Activated naive CD4-positive, alpha-beta T cell treated with anti-CD3 and anti-CD28 coated beads, Interleukin-2, amount 50 U/mL, for 72 hours (primary cell): ENCODE data around the gene PAQR6. TPM values are rescaled to one million over a fixed set of nuclear protein-coding genes. Genes with fewer than 3 reads are reported as not detected.
A peak's percentile ranks its signal among the peaks of the same experiment; 100 is the strongest.
"Not testable (repeated sequence)": the region's sequence is repeated elsewhere in the genome, so short reads cannot be mapped to it uniquely, and the experiment has no call there.

Experiments
- ATAC-seq, 2 donors: fragments of 150-1000 bp; cut with Tn5 transposase; 2 replicates each; pipeline ENCODE4 v1.10.0; 2021; ENCODE audit warnings: mild to moderate bottlenecking in 2 of 2, moderate library complexity in 2 of 2
- DNase-seq, 2 donors: peaks; one replicate each; pipeline ENCODE4 v3.0.0; 2021 to 2022; ENCODE audit warnings: low spot score in 2 of 2
- H3K27ac Mint-ChIP-seq, 2 donors: one replicate each; pipeline ENCODE4 v1.8.0; 2022; ENCODE audit warnings: mild to moderate bottlenecking in 2 of 2, mixed read lengths in 2 of 2
- H3K36me3 Mint-ChIP-seq, 2 donors: one replicate each; pipeline ENCODE4 v1.8.0; 2022; ENCODE audit warnings: mixed read lengths in 2 of 2
- H3K9me3 Mint-ChIP-seq, 2 donors: one replicate each; pipeline ENCODE4 v1.8.0; 2022; ENCODE audit warnings: mixed read lengths in 2 of 2
- total RNA-seq, 2 donors: library from RNA; stranded (reverse); gene quantifications; one replicate each; pipeline ENCODE4 v1.2.3, GENCODE V29; 2022

Gene PAQR6
- total RNA-seq, 2 donors from 2014 or later, result 9.3 to 9.5 TPM

- DNase-seq (no peak), ATAC-seq (no peak)
- peak overlapping the region; percentile 89 to 97 for H3K27ac Mint-ChIP-seq
- peaks cover 32 to 58% of the 10 kb centered on the region in 2 donors for H3K36me3 Mint-ChIP-seq
- H3K9me3 Mint-ChIP-seq, result peaks cover 6 to 13% of the 10 kb centered on the region in 2 donors
These were observed 22.2 kb downstream of the PAQR6 start for GRCh38 chr1:156225677-156226014.

GRCh38 chr1:156221986-156222692 lies 25.7 kb downstream of the PAQR6 start:
- H3K36me3 Mint-ChIP-seq, result peaks cover 33 to 59% of the 10 kb centered on the region in 2 donors
- H3K9me3 Mint-ChIP-seq, result peaks cover 10 to 13% of the 10 kb centered on the region in 2 donors
- peak overlapping the region; percentile 100 for H3K27ac Mint-ChIP-seq
- ATAC-seq (no peak), DNase-seq (no peak)

GRCh38 chr1:156220226-156220625 lies 27.6 kb downstream of the PAQR6 start:
- DNase-seq (no peak), ATAC-seq (no peak)
- peaks cover 27 to 51% of the 10 kb centered on the region in 2 donors for H3K36me3 Mint-ChIP-seq
- peak overlapping the region; percentile 100 for H3K27ac Mint-ChIP-seq
- peaks cover 10 to 13% of the 10 kb centered on the region in 2 donors for H3K9me3 Mint-ChIP-seq

- peak in 1 of 2 donors; percentile 61 for DNase-seq
- peak overlapping the region; percentile 100 for H3K27ac Mint-ChIP-seq
- peaks cover 13 to 14% of the 10 kb centered on the region in 2 donors for H3K9me3 Mint-ChIP-seq
- H3K36me3 Mint-ChIP-seq, result peaks cover 42 to 65% of the 10 kb centered on the region in 2 donors
- peak; percentile 35 to 69 for ATAC-seq
These were observed 30.0 kb downstream of the PAQR6 start for GRCh38 chr1:156217871-156218270.

GRCh38 chr1:156216361-156217086 lies 31.3 kb downstream of the PAQR6 start:
- H3K27ac Mint-ChIP-seq, result peak overlapping the region; percentile 100
- not testable (repeated sequence) for DNase-seq, ATAC-seq
- peaks cover 7 to 14% of the 10 kb centered on the region in 2 donors for H3K9me3 Mint-ChIP-seq
- H3K36me3 Mint-ChIP-seq, result peaks cover 32 to 69% of the 10 kb centered on the region in 2 donors

GRCh38 chr1:156214024-156214748 lies 33.7 kb downstream of the PAQR6 start:
- H3K36me3 Mint-ChIP-seq, result peaks cover 19 to 56% of the 10 kb centered on the region in 2 donors
- DNase-seq (no peak), ATAC-seq (peak in 1 of 2 donors; percentile 26)
- peaks cover 0 to 5% of the 10 kb centered on the region in 2 donors for H3K9me3 Mint-ChIP-seq
- H3K27ac Mint-ChIP-seq, result peak overlapping the region; percentile 97 to 100

GRCh38 chr1:156213644-156213966 lies 34.3 kb downstream of the PAQR6 start:
- Mint-ChIP-seq H3K27ac (peak overlapping the region; percentile 97 to 100), H3K9me3 (peaks cover 0 to 4% of the 10 kb centered on the region in 2 donors), H3K36me3 (peaks cover 17 to 57% of the 10 kb centered on the region in 2 donors)
- ATAC-seq (no peak), DNase-seq (no peak)

GRCh38 chr1:156212833-156213643 lies 34.8 kb downstream of the PAQR6 start, which contains the start of gene PMF1:
Gene PMF1, plus strand, starts transcription at chr1:156213007. Its CDS starts 9 bp downstream, at chr1:156213016.
- H3K27ac Mint-ChIP-seq, result peak within 1 kb of the TSS; percentile 97 to 100
- H3K9me3 Mint-ChIP-seq, result peaks cover 0 to 4% of the 10 kb centered on the region in 2 donors
- H3K36me3 Mint-ChIP-seq, result peaks cover 17 to 58% of the 10 kb centered on the region in 2 donors
- peak; percentile 95 to 97 for DNase-seq
- ATAC-seq, result peak; percentile 92

GRCh38 chr1:156212130-156212529 lies 35.7 kb downstream of the PAQR6 start:
- DNase-seq (no peak), ATAC-seq (no peak)
- Mint-ChIP-seq H3K36me3 (peaks cover 17 to 64% of the 10 kb centered on the region in 2 donors), H3K9me3 (peaks cover 0 to 4% of the 10 kb centered on the region in 2 donors), H3K27ac (peak overlapping the region; percentile 97 to 100)

- DNase-seq (no peak), ATAC-seq (no peak)
- Mint-ChIP-seq H3K36me3 (peaks cover 17 to 64% of the 10 kb centered on the region in 2 donors), H3K9me3 (peaks cover 0 to 4% of the 10 kb centered on the region in 2 donors), H3K27ac (peak overlapping the region in 1 of 2 donors; percentile 97)
These were observed 36.6 kb downstream of the PAQR6 start for GRCh38 chr1:156211243-156211642.

- Mint-ChIP-seq H3K36me3 (peaks cover 16 to 35% of the 10 kb centered on the region in 2 donors), H3K27ac (no peak overlapping the region), H3K9me3 (no peaks in the 10 kb centered on the region)
- DNase-seq, result no peak
- no peak for ATAC-seq
These were observed 43.2 kb downstream of the PAQR6 start for GRCh38 chr1:156204686-156205085.

- H3K9me3 Mint-ChIP-seq, result no peaks in the 10 kb centered on the region
- no peak overlapping the region for H3K27ac Mint-ChIP-seq
- no peak for ATAC-seq
- no peak for DNase-seq
- peaks cover 23 to 41% of the 10 kb centered on the region in 2 donors for H3K36me3 Mint-ChIP-seq
These were observed 44.5 kb downstream of the PAQR6 start for GRCh38 chr1:156203331-156203730.

- DNase-seq (no peak), ATAC-seq (peak in 1 of 2 donors; percentile 24)
- H3K36me3 Mint-ChIP-seq, result peaks cover 30 to 47% of the 10 kb centered on the region in 2 donors
- no peaks in the 10 kb centered on the region for H3K9me3 Mint-ChIP-seq
- H3K27ac Mint-ChIP-seq, result peak overlapping the region; percentile 83 to 90
These were observed 47.8 kb downstream of the PAQR6 start for GRCh38 chr1:156200044-156200443.

- Mint-ChIP-seq H3K27ac (peak overlapping the region; percentile 83 to 90), H3K36me3 (peaks cover 37 to 55% of the 10 kb centered on the region in 2 donors), H3K9me3 (no peaks in the 10 kb centered on the region)
- DNase-seq, result peak in 1 of 2 donors; percentile 79
- peak; percentile 80 to 87 for ATAC-seq
These were observed 49.0 kb downstream of the PAQR6 start for GRCh38 chr1:156198831-156199349.

GRCh38 chr1:156196445-156196844 lies 51.4 kb downstream of the PAQR6 start:
- Mint-ChIP-seq H3K27ac (peak overlapping the region in 1 of 2 donors; percentile 90), H3K9me3 (no peaks in the 10 kb centered on the region), H3K36me3 (peaks cover 46 to 65% of the 10 kb centered on the region in 2 donors)
- no peak for ATAC-seq
- DNase-seq, result no peak

GRCh38 chr1:156195853-156196252 lies 52.0 kb downstream of the PAQR6 start:
- ATAC-seq (no peak), DNase-seq (no peak)
- Mint-ChIP-seq H3K36me3 (peaks cover 46 to 65% of the 10 kb centered on the region in 2 donors), H3K27ac (peak overlapping the region; percentile 57 to 76), H3K9me3 (no peaks in the 10 kb centered on the region)
